ENCODE data around the gene ZC3H14.
A peak's percentile ranks its signal among the peaks of the same experiment; 100 is the strongest.

The ZC3H14 gene

DNA sequence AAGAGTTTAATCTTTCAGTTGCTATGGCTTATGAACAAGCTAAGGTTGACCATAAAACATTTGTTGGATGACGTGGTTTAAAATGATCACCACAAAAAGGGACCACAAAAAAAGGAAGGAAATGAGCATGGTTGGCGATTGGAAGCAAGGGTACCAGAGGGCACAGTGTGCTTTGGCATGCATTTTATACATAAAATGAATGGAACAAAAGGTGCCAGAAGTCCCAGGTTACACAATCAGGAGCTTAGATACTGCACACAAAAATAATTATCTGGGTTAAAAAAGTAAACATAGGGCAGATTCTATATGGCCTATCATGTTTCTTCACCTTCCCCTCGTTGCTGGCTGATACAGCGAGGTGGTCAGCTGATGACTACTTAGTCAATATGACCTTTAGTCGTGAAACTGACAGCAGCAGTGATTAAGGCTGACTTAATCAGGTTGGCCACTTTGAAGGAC is 50.7 kb downstream of the ZC3H14 start:
- DNase-seq: peak; percentile 28

DNA sequence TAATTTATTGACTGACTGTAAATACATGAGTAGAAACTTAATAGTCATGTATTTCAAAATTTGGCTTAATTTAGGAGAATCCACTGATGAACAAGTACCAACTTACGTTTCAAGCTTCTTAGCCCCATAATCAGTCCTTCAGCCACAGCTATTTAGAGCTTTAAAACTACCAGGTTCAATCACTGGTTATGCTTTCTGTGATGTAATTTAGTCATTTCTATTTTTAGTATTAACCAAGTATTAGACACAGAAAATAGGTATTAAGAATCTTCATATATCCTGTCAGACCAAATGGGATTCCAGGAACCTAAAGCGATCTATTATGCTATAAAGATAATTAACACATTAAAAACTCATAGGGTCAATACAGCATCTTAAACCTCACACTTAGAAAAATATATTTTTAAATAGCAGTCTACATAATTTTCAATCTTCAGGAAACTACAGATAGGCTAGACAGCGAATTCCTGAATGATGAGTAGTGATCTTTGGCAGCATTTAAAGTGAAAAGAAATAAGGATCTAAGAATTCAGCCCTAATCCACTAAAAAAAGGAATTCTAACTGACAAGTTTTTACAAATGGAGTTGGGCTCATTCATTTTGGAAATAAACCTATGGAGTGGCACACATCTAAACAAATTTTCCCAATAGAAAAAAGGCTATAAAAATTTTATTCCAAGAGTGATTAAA is 51.5 kb downstream of the ZC3H14 start:
- DNase-seq: no peak

GRCh38 chr14:88616697-88617096 is 53.9 kb downstream of the ZC3H14 start:
- DNase-seq: no peak

GRCh38 chr14:88617479-88617878 is 54.6 kb downstream of the ZC3H14 start:
- no peak for DNase-seq

GRCh38 chr14:88618476-88618875 is 55.6 kb downstream of the ZC3H14 start:
- DNase-seq: no peak

DNA sequence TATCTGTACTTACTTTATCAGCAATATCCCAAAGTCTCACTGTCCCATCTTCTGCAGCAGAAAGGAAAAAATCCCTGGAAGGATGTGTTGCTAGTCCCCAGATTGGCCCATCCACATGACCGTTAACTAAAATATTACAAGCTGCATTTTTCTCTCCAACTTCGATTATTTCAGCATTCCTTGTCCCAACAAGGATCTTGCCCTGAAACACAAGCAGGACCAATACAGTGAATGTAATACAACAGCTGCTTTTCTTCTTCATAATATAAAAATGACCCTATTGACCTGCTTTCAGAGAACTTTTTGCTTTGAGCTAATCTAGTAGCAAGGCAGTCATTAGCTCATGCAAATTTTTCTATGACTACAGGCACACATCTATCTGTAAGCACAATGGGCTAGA is 58.3 kb downstream of the ZC3H14 start:
- DNase-seq: no peak

DNA sequence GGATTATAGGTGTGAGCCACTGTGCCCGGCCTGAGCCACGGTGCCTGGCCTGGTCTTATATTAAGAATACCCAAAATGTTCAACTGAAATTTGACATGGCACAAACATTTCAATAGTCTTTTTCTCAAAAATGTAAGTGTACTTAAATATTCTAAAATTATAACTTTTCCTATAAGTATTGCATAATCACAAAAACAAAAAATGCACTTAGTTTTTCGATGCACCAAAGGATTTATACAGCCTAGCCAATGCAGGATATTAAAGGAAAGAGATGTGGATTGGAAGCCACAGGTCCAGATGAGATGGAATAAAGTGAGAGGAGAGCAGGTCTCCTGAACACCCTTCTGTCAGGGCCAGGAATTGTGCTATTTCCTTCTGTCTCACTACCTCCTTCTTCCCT is 62.8 kb downstream of the ZC3H14 start:
- DNase-seq: no peak

GRCh38 chr14:88628033-88628432 is 65.2 kb downstream of the ZC3H14 start:
- DNase-seq: no peak

DNA sequence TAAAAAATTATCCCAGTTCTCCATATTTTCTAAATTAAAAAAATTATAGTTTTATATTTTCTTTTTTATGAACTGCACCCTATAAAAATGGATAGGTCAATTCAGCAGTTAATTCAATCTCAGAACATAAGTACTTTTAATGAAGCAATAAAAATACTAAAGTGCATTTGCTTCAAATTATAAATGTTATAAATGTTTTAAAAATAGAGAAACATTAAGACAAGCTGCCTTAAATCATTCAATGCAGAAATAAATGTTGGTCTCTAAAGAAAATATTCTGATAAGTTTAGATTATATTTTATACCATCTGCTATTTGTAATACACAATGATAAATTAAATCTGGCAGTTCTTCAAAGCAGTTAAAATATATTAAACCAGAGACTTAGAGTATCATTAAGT is 65.6 kb downstream of the ZC3H14 start:
- no peak for DNase-seq

DNA sequence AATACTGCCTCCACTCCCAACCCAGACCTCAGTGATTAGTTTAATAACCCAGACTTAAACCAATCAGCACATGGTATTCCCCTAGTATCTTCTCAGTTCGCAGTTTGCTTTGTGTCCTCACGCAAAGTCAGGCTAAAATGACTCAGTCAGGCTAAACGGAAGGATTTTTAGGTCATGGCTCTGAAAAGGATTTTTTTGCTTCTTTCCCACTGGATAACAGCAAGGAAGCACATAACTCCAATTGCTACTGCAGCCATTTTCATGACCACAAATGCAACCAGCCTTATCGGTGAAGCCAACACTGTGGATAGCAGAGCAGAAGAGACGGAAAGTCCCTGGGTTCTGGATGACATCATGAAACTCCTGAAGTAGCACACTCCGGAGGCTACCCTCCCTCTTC is 67.7 kb downstream of the ZC3H14 start:
- DNase-seq: no peak

DNA sequence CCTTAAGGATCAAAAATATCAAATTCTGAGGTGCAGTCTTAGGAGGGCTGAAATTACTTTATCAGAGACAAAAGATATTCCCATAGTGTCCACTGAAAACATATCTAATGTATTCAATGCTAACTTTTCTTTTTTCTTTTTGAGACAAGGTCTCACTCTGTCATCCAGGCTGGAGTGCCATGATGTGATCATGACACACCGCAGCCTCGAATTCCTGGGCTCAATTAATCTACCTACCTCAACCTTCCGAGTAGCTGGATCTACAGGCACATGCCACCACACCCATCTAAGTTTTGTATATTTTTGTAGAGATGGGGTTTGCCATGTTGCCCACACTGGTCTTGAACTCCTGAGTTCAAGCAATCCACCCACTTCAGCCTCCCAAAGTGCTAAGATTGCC is 68.3 kb downstream of the ZC3H14 start:
- DNase-seq: no peak

DNA sequence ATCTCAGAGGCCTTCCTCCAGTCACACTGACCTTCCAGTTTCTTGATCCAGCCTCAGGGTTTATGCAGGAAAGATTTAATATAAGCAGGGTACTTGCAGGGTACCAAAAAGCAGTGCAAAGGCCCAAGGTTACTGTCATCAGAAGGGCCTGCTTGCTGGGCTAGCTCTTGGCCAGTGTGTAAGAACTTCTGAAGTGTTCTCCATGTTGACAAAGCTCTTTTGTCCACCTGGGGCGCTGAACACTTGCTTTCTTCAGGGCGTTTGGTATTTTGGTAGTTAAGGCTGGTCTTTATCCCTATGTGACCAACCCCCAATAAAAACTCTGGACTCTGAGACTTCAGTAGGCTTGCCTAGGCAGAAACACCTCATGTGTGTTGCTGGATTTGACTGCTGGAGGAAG is 69.7 kb downstream of the ZC3H14 start:
- no peak for DNase-seq

- no peak for DNase-seq
Observed at GRCh38 chr14:88639221-88639620, 76.4 kb downstream of the ZC3H14 start.

- DNase-seq: no peak
Observed at GRCh38 chr14:88660056-88660455, 97.2 kb downstream of the ZC3H14 start.

DNA sequence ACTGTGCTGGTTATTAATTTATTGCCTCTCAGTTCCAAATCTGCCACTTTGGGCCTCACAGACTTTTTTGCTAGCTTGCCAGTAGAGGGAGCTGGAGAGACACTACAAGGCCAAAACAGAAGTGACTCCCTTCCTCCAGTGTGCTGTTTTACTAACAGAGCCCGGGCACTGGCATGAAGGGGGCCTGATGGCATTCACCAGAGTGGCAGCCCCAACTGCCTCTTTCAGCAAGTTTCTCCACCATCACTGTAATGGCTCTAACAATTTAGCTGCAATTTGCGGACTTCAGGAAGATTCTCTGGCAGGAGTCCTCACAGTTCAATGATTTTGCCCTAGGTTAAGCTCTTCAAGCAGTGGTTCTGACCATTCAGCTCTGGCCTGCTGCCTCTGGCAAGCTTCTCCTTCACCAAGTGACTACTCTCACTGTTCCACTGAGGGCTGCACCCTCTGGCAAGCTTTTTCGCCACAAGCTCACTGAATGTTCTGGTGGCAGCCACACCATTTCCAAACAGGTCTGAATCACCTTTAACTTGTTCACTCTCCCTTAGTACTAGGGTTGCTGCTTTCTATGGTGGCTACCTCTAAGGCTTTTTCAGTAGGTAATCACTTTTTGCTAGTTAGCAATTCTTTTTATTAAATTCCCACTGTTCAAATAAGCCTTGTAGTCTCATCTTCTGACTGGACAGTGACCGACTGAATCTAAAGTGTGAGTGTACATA is 104.9 kb downstream of the ZC3H14 start:
- DNase-seq: peak; percentile 72

GRCh38 chr14:88668448-88669116 is 105.7 kb downstream of the ZC3H14 start:
- DNase-seq: no peak

DNA sequence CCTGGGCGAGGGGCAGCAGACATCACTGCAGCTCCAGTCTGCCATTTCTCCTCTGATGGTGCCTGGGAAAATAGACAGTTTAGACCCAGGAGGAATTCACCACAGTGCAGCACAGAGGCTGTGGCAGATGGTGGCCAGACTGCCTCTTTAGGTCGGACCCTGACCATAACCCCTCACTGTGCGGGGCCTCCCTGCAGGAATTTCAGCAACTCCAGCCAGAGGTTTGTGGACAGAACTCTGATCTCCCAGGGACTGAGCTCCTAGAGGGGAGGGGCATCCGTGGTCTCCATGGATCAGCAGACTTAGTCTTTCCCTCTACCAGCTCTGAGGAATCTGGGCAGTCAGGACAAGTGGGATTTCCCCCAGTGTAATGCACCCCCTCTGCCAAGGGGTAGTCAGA is 106.5 kb downstream of the ZC3H14 start:
- no peak for DNase-seq
